PC-9 (cell line): Measurements from ENCODE around the gene PRKCB.

ENCODE experiments used
- EZH2 ChIP-seq: fragments of 200-600 bp; sonication (generic); IDR thresholded peaks from 2 replicates; pipeline ENCODE4 v1.8.0; 2017; ENCODE audit warnings: antibody characterized with exemption, low read depth
- TF ChIP-seq, protein P1 (sequence below): fragments of 200-600 bp; sonication (generic); conservative IDR thresholded peaks from 2 replicates; pipeline ENCODE4 v1.6.1; 2017; ENCODE audit warnings: mixed run types, antibody characterized with exemption, mild to moderate bottlenecking, moderate library complexity

DNA sequence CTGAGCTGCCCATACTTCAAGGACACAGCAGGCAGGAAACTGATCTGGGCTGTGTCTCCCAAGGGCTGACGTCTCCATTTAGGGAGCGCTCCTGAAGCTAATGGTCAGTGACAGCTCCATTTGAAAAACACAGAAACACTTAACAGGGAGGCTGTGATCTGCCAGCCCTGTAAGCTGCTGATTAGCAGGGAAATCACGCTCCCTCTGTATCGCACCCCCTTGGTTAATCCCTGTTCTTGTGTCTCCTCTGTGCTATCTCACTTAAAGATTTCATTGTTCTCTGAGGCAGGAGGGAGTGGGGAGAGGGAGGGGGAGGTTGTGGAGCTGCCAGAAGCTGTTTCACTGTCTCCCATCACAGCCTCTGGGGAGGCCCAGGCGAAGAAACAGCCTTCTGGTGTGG is 372.9 kb downstream of the PRKCB start:
- TF ChIP-seq, protein P1, sequence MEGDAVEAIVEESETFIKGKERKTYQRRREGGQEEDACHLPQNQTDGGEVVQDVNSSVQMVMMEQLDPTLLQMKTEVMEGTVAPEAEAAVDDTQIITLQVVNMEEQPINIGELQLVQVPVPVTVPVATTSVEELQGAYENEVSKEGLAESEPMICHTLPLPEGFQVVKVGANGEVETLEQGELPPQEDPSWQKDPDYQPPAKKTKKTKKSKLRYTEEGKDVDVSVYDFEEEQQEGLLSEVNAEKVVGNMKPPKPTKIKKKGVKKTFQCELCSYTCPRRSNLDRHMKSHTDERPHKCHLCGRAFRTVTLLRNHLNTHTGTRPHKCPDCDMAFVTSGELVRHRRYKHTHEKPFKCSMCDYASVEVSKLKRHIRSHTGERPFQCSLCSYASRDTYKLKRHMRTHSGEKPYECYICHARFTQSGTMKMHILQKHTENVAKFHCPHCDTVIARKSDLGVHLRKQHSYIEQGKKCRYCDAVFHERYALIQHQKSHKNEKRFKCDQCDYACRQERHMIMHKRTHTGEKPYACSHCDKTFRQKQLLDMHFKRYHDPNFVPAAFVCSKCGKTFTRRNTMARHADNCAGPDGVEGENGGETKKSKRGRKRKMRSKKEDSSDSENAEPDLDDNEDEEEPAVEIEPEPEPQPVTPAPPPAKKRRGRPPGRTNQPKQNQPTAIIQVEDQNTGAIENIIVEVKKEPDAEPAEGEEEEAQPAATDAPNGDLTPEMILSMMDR = no peak
- no peak for TF ChIP-seq EZH2
